Upper lobe of left lung (tissue), 4 donors: Measurements from ENCODE around the gene CIAPIN1.

Experiments used
- EP300 ChIP-seq, 4 donors: sonication (generic); formaldehyde crosslinking; IDR thresholded peaks; one replicate each; pipeline ENCODE4 v1.5.1; 2017; ENCODE audit warnings: antibody characterized with exemption in 4 of 4, control low read depth in 2 of 4
- POLR2A ChIP-seq, 4 donors: fragments of 450-650 bp; IDR thresholded peaks; one replicate each; pipeline ENCODE4 v1.5.1; 2016 to 2017; ENCODE audit warnings: antibody characterized with exemption in 4 of 4, mild to moderate bottlenecking in 2 of 4
- TF ChIP-seq, protein P1 (sequence below), 6 experiments: fragments of 450-650 bp in 4 of 6; fragments of 200-600 bp in 2 of 6; sonication (generic) in 2 of 6; IDR thresholded peaks; one replicate each; pipeline ENCODE4 v1.5.1; 2016 to 2019; ENCODE audit warnings: antibody characterized with exemption in 6 of 6

- TF ChIP-seq EP300 (IDR thresholded peaks at IDR 0.05) (no peak), POLR2A (IDR thresholded peaks at IDR 0.05) (no peak)
- TF ChIP-seq, protein P1, sequence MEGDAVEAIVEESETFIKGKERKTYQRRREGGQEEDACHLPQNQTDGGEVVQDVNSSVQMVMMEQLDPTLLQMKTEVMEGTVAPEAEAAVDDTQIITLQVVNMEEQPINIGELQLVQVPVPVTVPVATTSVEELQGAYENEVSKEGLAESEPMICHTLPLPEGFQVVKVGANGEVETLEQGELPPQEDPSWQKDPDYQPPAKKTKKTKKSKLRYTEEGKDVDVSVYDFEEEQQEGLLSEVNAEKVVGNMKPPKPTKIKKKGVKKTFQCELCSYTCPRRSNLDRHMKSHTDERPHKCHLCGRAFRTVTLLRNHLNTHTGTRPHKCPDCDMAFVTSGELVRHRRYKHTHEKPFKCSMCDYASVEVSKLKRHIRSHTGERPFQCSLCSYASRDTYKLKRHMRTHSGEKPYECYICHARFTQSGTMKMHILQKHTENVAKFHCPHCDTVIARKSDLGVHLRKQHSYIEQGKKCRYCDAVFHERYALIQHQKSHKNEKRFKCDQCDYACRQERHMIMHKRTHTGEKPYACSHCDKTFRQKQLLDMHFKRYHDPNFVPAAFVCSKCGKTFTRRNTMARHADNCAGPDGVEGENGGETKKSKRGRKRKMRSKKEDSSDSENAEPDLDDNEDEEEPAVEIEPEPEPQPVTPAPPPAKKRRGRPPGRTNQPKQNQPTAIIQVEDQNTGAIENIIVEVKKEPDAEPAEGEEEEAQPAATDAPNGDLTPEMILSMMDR (IDR thresholded peaks at IDR 0.05), result no peak
These were observed 11.3 kb downstream of the CIAPIN1 start for GRCh38 chr16:57435838-57436237.
